NT2/D1 (cell line): ENCODE results near the gene CYP2F1.

Source experiments
- DNase-seq: peaks from one replicate; pipeline ENCODE4 v3.0.0-alpha.2; 2011; ENCODE audit warnings: low read depth, low spot score
- H3K27me3 ChIP-seq: 2 replicates; pipeline ENCODE4 v1.6.0; 2011; ENCODE audit warnings: mild to moderate bottlenecking; ENCODE audit not compliant: insufficient read length, insufficient read depth
- H3K36me3 ChIP-seq: 2 replicates; pipeline ENCODE4 v1.6.1; 2011; ENCODE audit warnings: mild to moderate bottlenecking, low read length, mixed read lengths; ENCODE audit not compliant: insufficient read depth, insufficient read length
- H3K4me1 ChIP-seq: 2 replicates; pipeline ENCODE4 v1.5.1; 2011; ENCODE audit not compliant: insufficient read depth, insufficient read length
- H3K4me3 ChIP-seq: 2 replicates; pipeline ENCODE4 v1.5.1; 2011; ENCODE audit warnings: low read depth; ENCODE audit not compliant: insufficient read length
- H3K9ac ChIP-seq: 2 replicates; pipeline ENCODE4 v1.6.0; 2011; ENCODE audit warnings: low read depth; ENCODE audit not compliant: insufficient read length
- H3K9me3 ChIP-seq: 2 replicates; pipeline ENCODE4 v1.5.1; 2011; ENCODE audit warnings: mild to moderate bottlenecking, low read length; ENCODE audit not compliant: insufficient read depth
- SUZ12 ChIP-seq: IDR thresholded peaks from 2 replicates; pipeline ENCODE4 v1.6.1; 2011; ENCODE audit not compliant: insufficient read length, insufficient read depth; ENCODE audit errors: extremely low read depth
- YY1 ChIP-seq: IDR thresholded peaks from 2 replicates; pipeline ENCODE4 v1.6.1; 2011; ENCODE audit not compliant: insufficient read length, insufficient read depth
- ZNF274 ChIP-seq: IDR thresholded peaks from 2 replicates; pipeline ENCODE4 v1.6.1; 2011; ENCODE audit warnings: mild to moderate bottlenecking, low read depth, low read length

CYP2F1 gene

DNA sequence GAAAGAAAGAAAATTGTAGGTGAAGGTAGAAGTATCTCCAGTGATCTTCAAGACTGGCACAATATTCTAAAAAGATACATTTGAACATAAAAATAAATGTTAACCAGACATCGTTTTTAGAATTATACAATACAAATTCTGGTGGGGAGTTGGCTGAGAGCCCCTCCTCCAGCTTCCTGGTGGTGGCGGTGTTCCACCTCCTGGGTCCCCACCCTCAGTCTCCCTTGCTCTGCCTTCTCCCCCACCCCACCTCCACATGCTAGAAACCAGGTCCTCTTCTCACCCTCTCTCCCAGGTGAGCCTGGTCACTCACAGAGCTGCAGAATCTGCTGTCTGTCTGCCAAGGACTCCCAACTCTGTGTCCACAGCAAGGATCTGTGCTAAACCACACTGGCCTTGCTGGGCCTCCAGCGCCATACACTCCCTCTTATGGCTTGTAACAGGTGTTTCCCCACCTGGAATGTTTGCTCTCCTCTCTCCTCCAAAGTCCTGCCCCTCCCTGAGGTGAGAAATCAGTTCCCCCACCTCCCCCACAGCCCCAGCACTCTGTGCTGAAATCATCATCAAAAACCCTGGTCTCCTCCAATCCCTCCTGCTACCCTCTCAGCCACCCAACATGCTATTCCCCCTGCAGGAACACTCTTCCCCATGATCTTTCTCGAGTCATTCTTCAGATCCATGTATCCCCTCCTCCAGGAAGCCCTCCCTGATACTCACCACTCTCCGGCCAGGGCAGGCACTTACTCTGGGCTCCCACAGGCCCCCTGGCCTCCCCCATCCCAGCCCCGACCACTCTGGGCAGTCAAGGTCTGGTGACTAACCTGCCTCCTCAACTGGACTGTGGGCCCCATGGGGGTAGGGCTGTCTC is 58.3 kb downstream of the CYP2F1 start:
- Histone ChIP-seq H3K9me3 (no peaks in the 10 kb centered on the region), H3K4me3 (no peak overlapping the region)
- DNase-seq = no peak

DNA sequence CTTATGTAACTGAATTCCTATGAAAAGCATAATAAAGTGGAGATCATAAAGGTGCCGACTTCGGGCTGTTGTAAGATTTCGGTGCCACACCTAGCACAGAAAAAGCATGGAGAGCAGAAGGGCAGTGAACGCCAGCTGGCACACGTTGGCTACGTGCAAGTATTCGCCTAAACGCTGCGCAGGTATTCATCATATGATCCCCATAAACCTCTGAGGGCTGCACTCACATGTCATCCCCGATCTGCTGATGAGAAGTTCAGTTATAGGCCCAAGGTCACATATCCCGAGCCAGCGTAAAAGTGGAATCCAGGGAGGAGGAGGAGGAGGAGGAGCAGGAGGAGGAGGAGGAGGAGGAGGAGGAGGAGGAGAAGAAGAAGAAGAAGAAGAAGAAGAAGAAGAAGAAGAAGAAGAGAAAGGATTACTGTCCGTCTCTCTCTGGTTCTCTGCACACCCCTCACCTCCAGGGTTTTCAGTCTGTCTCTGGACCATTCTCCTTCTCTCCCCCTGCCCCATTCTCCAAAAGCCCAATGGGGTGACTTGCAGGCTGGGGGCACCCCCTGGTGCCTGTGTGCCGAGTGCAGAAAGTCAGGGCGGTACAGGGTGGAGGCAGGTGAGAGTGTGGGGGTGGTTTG is 60.2 kb downstream of the CYP2F1 start:
- Histone ChIP-seq H3K9ac (peak overlapping the region; percentile 57), H3K9me3 (peaks cover 5% of the 10 kb centered on the region; the same call in 1 of the 2 replicates), H3K4me3 (peak overlapping the region; percentile 85), H3K36me3 (peaks cover 37% of the 10 kb centered on the region), H3K4me1 (peaks cover 11% of the 10 kb centered on the region), H3K27me3 (no peaks in the 10 kb centered on the region)
- DNase-seq = no peak
- TF ChIP-seq YY1 (no peak), SUZ12 (no peak), ZNF274 (no peak)

More for the DNA sequence above, 58.3 kb downstream of the CYP2F1 start:
- peaks cover 11% of the 10 kb centered on the region for H3K4me1 ChIP-seq
- H3K36me3 ChIP-seq = peaks cover 53% of the 10 kb centered on the region
- H3K27me3 ChIP-seq = no peaks in the 10 kb centered on the region
- TF ChIP-seq SUZ12 (no peak), YY1 (no peak), ZNF274 (no peak)
- no peak overlapping the region for H3K9ac ChIP-seq

GRCh38 chr19:41175801-41176777 is 61.9 kb downstream of the CYP2F1 start:
- H3K4me3 ChIP-seq = peak overlapping the region; percentile 85

More at GRCh38 chr19:41175801-41176777, 61.9 kb downstream of the CYP2F1 start:
- TF ChIP-seq ZNF274 (no peak), SUZ12 (no peak), YY1 (no peak)
- Histone ChIP-seq H3K27me3 (no peaks in the 10 kb centered on the region), H3K36me3 (peaks cover 29% of the 10 kb centered on the region), H3K4me1 (peaks cover 11% of the 10 kb centered on the region), H3K9me3 (peaks cover 5% of the 10 kb centered on the region; the same call in 1 of the 2 replicates), H3K9ac (peak overlapping the region; percentile 91)
- DNase-seq = peak; percentile 88
